HG03039 (cell line): ENCODE measurements around the gene EPHX1.
A peak's percentile ranks its signal among the peaks of the same experiment; 100 is the strongest.
"Not testable (repeated sequence)": the region's sequence is repeated elsewhere in the genome, so short reads cannot be mapped to it uniquely, and the experiment has no call there.

Experiments
- ATAC-seq: cut with Tn5 transposase; IDR thresholded peaks from one replicate; pipeline ENCODE4 v1.9.1; 2021; ENCODE audit warnings: mild to moderate bottlenecking, moderate library complexity; ENCODE audit not compliant: unreplicated experiment

The EPHX1 gene

DNA sequence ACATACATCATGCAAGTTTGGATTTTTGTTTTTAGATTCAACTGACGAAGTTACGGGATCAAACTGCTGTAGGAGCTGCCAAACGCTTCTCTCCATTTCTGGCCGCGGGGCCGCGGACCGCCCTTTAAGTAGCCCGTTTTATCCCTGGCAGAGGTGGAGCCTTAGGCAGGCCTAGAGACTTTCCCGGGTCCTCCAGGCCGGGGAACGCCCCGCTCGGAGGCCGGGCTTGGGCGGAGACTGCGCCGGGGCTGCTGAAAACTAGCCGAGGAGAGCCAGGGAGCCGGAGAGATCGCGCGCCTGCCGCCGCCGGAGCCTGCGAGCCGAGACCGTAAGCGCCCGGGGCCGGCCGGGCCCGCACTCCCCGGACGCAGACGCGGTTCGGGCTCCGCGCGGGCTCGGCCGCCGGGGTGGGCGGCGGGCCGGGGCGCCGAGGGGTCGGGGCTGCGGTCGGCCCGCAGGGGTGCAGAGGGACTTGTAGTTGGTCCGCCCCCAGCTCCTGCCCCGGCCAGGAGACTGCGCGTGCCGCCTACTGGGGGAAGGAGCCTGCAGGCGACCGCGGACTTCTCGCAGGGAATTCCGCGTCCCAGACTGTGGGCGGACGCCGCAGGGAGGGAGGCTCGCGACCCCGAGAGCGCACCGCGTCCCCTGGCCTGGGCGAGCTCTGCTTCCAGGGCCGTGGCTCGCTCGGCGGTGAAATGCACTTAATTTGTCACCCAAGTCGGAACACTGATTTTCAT, at the start of gene EPHX1:
Gene EPHX1, plus strand, starts transcription at position 283 of the 737 bp plus-strand sequence. CDS start 18,606 bp downstream, outside the sequence.
- peak; percentile 97 for ATAC-seq

DNA sequence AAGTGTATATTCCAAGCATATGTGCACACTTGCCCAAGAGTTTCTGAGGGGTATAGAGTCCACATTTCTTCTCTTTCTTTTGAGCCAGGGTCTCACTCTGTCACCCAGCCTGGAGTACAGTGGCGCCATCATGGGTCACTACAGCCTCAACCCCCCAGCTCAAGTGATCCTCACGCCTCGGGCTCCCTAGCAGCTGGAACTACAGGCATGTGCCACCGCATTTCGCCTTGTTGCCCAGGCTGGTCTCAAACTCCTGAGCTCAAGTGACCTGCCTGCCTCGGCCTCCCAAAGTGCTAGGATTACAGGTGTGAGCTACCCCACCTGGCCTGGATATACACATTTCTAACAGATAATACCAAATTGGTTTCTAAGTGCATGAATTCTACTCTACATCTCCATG, 49.4 kb upstream of the EPHX1 start:
- ATAC-seq = no peak

DNA sequence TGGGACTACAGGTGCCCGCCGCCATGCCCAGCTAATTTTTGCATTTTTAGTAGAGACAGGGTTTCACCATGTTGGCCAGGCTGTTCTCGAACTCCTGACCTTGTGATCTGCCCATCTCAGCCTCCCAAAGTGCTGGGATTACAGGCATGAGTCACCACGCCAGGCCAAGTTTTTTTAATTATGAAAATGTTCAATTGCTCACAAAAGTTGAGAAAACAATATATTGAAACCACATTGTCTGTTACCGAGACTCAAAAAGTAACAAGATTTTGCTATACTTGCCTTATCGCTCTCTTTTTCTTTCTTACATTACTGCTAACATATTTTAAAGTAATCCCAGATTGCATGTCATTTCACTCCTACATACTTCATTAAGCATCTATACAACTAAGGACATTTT, 48.5 kb upstream of the EPHX1 start:
- not testable (repeated sequence) for ATAC-seq

DNA sequence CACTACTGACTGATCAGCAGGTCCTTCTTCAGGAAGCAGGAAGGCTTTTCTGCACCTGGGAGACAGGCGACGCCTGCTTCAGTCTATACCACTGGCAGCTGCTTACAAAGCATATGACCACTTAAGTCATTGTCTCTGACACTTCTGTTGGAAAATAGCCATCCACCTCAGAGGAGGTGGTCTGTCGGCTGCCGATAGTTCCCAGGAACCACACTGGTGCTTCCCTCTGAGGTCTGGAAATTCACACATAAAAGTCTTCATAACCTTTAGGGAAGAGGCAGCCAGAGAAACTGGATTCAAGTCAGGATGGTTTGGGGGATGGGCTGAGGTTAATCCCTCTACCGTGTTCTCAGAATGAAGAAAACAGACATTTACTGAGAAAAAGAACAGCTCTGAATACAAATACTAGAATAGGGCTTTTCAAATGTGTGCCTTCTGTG, 47.9 kb upstream of the EPHX1 start:
- ATAC-seq = no peak

DNA sequence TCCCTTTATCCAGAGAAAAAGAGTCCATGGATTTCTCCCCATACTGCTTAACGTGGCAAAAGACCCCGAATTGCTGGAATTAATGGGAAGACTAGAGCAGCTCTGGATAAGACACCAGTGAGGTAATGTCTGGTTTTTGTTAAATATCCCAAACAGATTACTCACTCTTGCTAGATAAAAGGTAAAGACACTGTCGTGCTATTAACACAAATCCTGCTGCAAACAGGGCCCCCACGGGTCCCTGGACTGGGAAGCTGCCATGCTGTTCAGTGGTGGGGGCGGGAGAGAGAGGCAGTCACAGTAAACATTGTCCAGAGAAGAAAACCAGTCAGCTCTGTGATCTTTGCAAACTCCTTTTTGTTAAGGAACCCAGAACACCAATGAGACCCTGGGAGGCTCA, 47.5 kb upstream of the EPHX1 start:
- ATAC-seq = no peak

DNA sequence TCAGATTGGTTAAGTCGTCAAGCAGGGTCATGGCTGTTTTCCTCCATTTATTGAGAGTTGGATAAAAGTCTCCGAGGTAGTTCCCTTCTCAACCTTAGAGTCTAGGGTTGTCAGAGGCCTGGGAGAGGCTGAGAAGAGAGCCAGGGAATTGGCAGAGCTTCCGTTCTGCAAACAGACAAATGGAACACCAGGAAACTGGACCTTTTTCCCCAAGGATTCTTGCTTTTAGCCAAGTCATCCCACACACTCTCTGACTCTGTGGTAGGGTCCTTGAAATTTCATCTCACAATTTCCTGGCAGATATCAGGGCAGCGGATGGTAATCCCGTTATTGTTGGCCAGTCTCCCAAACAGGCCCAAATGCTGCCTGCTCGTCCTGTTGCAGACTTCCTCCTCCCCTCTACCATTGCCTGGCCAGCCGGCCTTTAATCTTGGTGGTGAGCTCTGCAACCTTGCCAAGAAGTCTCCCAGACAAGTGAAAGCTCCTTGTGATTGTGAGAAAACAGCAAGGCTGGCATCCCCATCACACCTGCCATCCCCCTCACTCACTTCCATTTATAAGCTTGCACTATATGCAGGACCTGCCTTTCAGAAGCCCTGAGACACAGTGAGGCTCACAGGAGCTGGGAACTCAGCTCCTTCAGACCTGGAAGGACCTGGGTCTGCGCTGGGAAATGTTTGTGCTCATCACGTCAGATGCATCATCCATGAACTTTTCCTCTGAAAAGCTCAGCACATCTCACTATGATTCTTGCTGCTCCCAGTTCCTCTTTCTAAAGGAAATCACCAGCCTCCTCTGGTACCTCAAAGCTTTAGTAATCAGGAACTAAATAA, 46.0 kb upstream of the EPHX1 start:
- ATAC-seq = no peak

DNA sequence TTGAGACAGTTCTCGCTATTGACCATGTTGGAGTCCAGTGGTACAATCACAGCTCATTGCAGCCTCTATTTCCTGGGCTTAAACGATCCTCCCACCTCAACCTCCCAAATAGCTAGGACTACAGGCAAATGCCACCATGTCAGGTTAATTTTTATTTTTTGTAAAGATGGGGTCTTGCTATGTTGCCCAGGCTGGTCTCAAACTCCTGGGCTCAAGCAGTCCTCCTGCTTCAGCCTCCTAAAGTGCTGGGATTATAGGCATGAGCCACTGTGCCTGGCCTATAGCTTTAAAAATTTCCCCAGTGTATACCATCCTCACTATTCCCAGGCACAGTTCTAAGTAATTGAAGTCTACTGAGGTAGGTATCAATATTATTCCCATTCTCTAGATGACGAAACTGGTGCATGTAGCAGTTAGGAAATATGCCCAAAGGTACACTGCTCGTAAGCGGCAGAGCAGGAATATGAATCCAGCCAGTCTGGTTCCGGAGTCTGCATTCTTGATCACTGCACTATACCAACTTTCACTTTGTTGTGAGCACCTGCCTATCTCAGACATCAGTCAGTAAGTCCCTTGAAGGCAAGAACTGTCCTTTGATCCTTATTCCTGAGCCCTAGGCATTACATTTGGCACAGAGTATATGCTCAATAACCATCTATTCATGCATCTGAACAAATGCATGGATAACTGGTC, 43.8 kb upstream of the EPHX1 start:
- no peak for ATAC-seq

DNA sequence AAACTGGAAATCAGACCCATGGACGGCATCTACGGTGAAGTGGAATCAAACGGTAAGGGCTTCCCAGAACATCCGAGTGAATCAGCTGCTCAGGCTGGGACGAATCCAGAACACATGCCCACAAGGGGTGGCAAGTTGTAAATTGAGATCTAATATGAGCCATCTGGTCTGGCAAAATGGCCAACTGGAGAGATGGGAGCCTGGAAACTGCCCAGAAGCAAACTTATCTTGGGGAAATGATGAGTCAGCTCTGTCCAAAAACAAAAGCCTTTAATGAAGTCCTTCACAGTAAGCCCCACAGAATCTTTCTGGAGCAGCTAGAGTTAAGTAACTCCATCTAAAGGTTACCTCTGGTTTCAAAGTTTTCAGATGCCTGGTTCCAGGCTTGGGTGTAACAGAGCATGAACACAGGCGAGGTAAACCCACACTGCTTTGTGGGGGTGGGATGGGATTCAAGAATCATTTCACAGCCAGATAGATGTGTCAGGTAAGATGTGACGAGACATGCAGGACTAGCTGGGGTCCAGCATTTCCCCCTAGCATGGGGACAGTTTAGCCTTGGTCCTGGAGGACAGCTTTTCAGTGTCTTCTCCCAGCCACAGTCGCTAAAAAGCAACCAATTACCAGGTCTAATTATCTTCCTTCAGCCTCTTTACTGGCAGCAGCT, 42.8 kb upstream of the EPHX1 start:
- ATAC-seq = no peak

DNA sequence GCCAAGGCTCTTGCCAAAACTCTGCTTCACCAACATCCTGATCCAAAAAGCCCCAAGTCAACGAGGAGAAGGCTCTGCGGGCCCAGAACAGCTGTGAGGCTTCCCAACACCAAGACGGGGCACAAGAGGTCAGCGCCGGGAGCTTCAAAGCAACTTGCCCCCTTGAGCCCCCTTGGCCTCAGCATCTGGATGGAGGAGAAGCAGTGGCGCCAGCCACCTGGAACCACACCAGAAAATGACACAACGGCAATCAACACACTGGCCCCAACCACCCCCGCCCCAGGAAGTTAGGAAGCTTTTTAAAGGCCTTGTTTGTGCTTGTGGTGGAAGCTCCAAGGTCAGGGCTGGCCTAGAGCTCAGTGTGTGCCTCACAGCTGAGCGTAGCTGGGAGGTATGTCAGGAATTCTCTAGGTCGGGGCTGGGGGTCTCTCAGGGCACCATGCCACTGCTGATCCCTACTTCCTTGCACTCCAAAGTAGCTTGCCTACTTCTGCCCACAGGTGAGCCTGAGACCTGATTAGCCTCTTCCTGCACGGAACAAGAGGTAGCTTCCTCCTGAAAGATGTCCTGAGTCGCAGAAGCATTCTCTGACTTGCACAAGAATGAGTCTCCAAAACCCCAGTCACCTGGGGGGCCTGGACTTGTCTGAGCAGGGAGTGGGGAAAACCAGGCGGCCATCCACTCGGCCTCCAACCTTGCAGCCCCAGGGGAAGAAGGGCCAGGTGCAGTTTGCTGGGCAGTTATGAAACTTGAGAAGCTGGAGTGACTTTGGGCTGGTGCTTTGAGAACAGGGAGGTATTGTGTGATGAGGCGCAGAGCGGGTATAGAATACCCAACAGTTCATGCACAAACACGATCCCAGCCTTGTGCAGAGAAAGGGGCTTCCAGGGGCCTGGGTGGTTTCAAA, 42.0 kb upstream of the EPHX1 start:
- no peak for ATAC-seq

DNA sequence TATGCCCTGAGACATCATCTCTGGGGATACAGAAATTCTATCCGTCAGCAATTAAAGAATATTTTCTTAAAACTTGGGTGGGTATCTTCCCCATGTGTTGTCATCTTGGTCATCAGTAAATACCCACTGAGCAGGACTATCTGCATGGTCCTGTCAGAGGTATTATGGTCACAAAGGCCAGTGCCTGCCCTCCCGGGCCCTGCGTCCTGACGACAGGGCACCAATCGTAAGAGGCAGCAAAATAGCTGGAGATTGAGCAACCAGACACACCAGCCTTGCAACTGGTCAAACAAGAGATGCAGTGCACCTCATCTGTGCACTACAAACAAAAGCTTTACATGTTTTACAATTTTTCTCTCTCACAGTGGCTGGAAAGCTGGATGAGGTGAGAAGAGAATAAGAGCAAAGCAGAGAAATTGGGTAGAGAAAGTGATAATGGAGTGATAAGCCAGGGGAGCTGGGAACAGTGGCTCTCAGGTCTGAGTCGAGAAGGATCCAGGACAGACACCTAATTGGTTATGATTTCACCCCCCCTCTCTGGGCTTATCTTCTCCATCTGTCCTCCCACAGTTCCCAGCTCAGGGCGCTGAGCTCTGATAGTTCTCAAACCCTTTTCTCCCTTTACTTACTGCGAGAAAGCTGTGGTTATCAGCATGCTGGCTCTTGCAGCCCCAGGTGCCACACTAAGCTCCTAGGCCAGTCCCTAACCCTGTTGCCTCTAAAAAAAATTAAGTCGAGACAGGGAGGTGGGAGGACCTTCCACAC, 41.1 kb upstream of the EPHX1 start:
- ATAC-seq = no peak

DNA sequence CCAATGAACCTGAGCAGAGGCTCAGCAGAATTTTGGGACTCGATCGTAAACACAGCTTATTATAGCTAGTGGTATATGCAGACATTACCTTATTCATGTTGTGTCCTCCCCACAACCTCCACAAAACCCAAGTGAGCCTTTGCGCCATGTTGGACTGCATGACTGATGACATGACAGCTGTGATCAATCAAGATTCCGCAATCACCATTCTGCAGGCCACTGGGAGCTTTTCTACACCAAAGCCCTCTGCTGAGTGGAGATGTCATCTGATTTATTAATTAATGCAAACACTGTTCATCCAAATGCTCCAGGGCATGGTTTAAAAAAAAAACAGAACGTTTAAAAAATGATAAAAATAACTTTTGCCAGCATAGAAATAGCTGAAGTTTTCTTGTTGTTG, 40.2 kb upstream of the EPHX1 start:
- no peak for ATAC-seq

DNA sequence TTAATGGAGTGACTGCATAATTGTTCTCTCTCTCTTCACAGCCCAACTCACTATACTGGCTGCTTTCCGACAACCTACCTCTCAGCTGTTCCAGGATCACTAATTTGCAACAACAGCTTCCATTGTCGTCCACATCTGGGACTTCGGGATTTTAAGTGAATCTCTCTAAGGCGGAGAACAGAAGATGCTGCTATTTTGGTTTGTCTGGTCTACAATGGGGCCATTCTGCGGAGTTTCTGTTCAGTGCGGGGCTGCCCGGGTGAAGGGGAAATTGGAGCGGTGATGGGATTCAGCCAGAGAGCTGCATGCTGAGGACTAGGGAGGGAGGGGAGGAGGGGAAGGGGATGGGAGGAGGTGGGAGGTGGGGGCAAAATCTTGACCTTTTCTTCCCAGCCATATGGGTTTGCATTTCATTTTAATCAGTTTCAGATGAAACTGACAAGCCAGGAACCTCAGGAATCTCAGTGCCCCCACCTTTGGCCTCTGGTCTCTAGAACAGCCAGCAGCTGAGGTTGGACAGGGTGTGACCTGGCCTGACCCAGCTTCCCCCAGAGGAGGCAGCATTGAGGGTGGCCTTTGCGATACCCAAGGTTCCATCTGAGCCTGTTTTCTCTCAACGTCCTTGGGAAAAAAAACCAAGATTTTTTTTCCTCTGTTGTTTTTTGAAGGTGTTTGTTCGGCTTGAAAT, 39.2 kb upstream of the EPHX1 start:
- no peak for ATAC-seq

DNA sequence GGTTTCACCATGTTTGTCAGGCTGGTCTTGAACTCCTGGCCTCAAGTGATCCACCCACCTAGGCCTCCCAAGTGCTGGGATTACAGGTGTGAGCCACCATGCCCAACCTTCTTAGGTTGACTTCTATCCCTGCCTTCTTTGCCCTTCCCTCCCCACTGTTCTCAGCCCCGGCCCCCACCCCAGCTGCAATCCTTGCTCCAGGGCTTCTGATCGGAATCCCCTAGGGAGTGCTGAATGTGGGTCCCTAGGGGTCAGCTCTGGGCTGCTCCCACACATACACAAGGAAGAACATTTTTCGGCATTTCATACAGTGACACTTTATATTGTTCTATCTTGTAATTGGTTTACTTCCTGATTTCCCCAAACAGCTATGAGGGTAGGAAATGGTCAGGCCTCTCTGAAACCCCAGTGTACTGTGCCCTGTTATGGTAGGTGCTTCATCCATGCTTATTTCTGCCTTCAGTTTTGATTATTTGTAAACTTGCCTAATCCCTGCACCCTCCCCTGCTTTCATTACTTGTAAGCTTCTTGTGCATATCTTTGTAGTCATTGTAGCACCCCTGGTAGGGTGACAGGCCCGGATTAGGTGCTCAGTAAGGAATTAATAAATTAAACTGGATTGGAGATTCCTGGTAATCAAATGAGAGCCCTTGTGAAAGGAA, 38.1 kb upstream of the EPHX1 start:
- no peak for ATAC-seq

DNA sequence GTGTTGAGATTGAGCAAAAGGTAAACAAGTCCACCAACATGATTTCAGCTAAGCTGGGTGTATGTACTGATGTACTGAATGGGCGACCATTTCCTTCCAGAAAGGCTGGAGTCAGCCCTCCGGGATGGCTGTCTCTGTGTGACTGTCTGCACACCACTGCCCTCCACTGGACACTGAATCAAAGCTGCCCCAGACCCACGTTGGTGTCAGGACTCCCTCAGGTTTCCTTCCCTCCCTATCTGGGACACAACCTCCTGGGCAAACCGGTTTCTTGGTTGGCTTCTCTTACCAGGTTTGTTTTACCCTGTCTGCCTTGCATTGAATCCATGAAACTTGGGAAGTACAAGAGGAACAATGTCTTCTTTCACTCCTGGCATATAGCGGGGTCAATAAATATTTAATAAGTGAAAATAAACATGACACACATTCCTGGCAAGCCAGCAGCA, 37.6 kb upstream of the EPHX1 start:
- no peak for ATAC-seq

DNA sequence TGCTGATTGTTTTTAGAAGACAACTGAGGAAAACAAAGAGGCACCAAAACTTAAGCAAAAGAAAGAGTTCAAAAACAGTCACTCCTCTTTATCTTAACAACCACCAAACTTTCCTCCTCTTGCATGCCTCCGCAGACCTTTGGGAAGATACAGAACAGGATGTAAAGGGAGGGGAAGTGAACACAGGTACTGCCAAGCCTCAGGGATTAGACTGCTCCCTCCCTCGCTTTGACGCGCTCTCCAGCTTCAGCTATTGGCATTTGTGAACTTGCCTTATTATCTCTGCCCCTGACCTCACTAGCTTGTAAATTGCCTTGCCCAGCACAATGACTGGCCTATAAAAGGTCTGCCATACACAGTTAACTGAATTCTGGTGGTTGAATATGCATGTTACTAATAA, 37.1 kb upstream of the EPHX1 start:
- no peak for ATAC-seq

DNA sequence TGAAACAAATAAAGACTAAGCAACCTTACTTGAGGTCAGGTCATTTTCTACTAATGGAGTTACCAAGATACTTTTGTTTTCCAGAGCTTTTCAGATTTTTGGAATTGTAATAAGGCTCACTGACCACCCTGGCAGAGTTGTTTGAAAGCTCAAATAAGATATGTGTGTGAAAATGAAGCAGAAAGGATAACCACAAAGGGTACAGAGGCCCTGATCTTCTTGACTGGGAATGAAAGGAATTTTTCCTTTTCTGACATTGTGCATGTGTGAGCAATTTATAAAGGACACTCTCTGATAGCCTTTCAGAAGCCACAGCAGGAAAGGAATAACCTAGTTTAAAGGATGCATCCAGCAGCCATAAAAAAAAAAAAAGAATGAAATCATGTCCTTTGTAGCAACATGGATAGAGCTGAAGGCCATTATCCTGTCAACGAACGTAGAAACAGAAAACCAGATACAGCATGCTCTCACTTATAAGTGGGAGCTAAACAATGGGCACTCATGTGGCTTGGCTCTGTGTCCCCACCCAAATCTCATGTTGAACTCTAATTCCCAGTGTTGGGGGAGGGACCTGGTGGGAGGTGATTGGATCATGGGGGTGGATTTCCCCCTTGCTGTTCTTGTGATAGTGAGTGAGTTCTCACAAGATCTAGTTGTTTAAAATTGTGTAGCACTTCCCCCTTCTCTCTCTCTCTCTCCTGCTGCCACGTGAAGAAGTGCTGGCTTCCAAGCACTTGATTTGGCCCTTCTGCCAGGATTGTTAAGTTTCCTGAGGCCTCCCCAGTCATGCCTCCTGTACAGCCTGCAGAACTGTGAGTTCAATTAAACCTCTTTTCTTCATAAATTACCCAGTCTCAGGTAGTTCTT, 35.4 kb upstream of the EPHX1 start:
- ATAC-seq = no peak

DNA sequence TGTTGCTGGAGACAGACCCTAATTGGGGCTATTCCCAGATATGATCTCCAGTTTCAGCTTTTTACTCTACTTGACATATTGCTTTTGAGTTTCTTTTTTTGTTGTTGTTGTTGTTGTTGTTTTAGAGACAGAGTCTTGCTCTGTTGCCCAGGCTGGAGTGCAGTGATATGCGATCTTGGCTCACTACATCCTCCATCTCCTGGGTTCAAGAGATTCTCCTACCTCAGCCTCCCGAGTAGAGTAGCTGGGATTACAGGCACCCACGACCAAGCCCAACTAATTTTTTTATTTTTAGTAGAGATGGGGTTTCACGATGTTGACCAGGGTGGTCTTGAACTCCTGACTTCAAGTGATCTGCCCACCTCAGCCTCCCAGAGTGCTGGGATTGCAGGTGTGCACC, 33.6 kb upstream of the EPHX1 start:
- ATAC-seq = no peak
